Islet of Langerhans (tissue), 1 donor: Measurements from ENCODE around the gene FGF3.

Experiments
- FAIRE-seq: peaks from one replicate; lab custom pipeline; 2011; peaks lifted over from hg19 to GRCh38; lab: Jason Lieb, UNC

FGF3 gene

DNA sequence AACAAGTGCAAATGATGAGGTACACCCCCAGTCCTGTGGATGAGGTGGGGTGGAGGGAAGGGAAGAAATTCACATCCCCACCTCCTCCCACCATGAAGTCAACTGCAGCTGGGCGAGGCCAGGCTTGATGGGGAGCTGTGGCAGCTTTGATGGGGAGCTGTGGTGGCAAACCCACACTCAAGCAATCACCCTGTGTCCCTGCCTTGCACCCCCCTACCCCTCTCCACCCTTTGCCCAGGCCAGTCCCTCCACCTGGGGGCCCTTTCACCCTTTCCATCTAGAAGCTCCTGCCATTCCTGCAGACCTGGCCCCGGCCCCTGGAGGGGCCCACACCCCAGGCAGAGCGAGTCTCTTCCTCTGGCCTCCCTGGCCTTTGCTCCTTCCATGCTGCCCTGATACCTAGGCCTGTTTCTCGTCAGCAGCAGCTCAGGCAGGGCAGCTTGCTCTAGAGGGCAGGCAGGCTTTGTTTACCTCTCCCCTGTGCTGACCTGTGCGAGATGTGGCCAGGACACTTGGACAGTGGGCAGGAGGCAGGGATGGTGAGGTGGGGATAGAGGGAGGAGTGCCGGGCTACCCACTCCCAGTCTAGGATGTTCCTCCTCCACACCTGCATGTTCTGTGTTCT is 4.5 kb upstream of the FGF3 start:
- FAIRE-seq = no peak

DNA sequence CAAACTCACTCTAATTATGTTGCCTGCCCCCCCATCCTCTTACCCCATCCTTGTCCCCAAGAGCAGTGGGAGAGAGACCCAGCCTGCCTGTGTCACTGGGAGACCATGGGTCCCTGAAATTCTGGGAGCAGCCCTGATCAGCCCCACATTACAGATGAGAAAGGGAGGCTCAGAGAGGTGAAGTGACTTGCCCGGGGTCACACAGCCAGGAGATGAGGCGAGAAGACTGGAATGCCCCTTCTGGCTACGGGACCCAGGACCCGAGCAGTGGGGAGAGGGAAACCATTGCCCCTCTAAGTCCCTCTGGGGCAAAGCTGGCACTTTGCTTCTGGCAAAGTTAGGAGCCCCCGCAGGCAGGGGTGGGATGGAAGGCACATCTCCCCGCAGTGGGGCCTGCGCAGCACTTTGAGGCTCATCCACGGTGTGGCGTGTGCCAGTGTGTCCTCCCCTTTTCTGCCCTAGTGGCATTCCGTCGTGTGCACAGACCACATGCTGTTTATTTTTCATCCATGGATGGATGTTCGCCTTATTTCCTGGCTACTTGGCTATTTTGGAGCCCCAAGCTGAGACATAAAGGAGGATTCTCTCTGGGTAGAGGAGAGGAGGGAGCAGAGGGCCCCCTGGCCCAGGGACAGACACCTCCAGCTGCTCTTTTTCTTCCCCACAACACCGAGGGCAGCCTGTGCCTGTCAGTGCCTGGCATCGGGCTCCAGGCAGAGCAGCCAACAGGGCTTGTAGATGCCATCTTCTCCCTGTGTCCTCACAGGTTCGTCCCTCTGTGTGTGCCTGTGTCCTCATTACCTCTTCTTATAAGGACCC is 3.7 kb upstream of the FGF3 start:
- FAIRE-seq = no peak

- no peak for FAIRE-seq
These were observed 2.4 kb upstream of the FGF3 start for GRCh38 chr11:69821511-69822040.

DNA sequence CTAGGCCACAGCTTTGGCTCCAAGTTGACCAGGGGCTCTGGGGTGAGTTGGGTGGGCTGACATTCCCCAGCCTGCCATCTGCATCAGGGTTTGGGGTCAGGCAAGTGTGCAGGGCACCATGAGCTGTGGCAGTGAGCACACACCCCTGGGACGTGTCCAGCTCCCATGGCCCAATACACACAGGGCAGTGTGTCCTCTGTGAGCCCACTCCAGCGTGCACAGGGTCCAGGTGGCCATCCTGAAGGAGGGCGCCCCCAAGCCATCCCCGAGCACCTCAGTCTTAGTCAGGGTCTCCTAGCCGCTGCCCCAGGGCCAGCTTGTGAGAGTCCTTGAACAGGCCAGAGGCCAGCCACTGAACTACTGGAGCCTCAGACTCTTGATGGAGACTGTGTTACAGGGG is 1.2 kb upstream of the FGF3 start:
- no peak for FAIRE-seq

DNA sequence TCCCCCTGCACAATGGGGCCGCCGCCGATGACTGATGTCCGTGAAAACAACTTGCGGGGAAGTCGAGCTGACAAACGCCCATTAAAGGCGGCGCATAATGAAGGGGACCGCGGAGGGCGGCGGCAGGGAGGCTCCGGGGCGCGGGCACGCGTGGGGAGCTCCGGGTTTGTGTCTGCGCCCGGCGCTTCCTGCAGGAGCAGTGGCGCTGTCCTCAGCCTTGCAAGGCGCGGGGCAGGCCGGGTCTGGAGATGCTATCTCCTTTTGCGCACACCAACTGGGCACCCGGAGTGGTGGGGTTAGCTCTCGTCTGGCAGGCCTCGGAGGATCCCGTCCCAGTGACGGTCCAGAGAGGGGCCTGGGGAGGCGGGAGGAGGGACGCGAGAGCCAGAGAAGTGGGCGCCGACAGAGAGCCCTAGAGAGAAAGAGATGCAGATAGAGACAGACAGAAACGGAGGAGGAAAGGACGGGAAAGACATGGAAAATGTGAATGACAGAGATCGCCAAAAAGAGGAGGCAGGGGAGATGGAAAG is 390 bp upstream of the FGF3 start:
- no peak for FAIRE-seq

DNA sequence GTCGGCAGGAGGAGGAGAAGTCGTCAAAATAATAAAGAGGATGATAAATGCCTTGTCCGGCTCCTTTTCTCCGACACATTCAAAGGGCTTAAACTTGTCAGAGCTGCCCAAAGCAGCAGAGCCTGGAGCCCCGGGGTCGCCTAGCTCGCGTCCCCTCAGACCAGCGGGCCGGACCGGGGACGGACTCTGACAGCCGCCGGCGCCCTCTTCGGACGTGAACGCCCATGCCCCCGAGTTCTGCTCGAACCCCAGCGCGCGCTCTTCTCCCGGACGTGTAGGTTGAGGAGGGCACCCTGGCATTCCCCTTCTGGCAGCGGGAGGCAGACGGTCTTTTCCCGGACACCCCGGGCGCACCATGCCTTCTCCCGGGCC is 999 bp downstream of the FGF3 start:
- no peak for FAIRE-seq

DNA sequence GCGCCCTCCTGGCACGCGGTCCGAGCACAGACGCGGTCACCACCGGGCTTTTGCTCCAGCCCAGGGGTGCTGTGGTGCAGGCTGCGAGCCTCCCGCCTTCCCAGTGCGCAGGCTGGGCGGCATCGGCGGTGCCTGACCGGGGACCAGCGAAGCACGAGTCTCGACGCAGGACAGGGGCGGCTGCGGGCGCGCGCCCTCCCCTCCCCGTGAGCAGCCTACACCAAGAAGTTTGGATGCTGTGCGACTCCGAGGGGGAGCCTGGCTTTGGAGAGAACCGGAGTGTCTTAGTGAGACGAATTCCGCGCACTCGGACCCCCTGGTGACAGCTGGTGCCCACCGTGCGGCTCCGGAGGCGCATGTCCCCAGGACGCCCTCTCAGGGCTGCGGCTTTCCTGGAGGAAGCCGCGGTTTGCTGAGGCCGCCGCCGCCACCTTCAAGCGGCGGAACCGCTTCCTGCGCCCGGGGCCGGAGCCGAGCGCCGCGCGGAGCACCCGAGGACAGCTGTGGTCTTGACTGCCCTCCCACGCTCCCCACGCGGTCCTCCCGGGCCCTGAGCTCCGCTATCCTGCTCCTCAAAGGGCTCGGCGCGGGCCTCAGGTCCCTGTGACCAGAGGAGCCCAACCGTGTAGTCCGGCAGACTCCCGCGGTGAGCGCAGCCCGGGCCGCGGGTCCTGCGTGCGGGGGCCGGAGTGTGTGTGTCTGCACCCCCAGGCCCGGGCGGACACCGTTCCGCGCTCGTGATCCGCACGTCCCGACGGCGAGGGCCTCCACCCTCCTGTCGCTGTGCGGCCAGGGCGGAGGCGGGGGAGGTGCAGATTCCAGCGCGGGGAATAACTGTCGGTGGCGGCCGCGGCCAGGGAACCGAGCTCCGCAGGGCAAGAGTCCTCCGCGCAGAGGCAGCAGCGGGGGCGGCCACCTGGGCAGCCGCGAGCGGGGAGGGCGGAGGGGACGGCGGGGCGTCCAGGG is 1.7 kb downstream of the FGF3 start:
- FAIRE-seq = no peak

GRCh38 chr11:69816671-69817070 is 2.5 kb downstream of the FGF3 start:
- no peak for FAIRE-seq

DNA sequence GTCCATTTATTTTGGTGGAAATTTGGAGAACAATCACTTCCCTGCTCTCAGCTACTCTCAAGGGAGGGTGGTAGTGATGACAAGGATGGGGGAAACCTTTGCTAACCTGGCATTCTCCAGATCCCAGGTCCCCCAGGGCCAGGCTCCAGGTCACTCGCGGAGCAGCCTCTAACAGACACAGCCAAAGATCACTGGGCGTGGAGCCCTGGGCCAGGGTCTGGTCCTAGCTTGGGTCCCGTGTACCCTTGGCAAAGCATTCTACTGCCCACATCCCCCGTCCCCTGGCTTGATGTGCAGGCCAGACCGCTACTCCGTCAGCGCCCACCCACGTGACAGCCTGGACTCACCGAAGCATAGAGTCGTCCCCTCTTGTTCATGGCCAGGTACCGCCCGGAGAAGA is 3.2 kb downstream of the FGF3 start:
- no peak for FAIRE-seq

- FAIRE-seq = no peak
These were observed 4.3 kb downstream of the FGF3 start for GRCh38 chr11:69814902-69815301.

DNA sequence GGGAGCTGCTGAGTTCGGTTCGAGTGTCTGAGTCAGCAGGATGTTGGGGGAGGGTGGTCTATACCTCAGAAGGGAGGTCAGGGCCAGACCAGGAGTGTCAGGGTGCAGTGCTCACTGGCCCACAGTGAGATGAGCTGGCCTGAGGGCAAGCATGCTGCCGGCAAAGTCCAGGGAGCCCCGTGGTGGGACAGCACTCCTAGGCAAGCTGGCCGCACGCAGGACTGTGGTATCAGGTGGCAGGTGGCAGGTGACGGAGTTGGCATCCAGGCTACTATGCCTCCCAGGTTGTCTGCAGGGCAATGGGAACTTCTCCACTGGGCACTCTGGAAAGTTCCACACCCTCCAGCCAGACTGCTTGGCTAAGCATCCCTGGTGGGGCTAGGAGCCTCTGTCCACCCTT is 4.8 kb downstream of the FGF3 start:
- FAIRE-seq = no peak

- FAIRE-seq = no peak
These were observed 5.4 kb downstream of the FGF3 start for GRCh38 chr11:69813839-69814238.

DNA sequence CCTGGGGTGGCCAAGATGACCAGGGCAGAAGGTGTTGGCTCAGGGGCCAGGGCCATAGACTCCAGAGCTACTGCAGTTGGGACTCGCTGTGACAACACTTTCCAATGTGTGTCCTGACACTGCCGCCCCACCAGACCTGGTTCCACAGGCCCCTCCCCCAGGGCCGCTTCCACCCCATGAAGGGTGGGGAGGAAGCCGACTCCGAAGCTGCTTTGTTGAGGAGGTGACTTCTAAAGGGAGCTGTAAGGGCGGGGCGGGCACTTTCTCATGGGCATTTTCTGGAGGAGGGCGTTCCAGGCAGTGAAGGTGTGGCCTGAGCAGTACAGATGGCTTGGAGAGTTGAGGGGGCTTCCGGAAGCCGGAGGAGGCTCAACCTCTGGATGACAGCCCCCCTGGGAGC is 6.3 kb downstream of the FGF3 start:
- FAIRE-seq = no peak

DNA sequence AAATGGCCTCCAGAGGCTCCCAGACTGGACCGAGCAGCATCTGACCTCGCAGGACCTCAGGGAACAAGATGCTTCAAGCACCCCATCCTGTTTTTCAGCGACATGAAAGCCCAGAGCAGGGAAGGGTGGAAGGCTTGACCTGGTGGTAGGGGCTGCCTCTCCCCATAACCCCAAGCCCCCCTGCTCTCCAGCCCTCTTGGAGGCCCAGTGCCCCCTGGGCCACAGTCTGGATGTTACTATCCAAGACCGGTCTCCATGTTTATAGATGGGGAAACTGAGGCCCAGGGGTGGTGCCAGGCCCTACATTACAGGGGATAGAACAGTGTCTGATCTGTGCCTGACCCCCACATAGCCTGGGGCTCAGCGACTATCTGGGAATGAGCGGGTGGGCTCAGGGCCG is 7.0 kb downstream of the FGF3 start:
- FAIRE-seq = no peak

GRCh38 chr11:69811431-69811830 is 7.8 kb downstream of the FGF3 start:
- FAIRE-seq = no peak

- FAIRE-seq = no peak
These were observed 8.7 kb downstream of the FGF3 start for GRCh38 chr11:69810289-69811118.

DNA sequence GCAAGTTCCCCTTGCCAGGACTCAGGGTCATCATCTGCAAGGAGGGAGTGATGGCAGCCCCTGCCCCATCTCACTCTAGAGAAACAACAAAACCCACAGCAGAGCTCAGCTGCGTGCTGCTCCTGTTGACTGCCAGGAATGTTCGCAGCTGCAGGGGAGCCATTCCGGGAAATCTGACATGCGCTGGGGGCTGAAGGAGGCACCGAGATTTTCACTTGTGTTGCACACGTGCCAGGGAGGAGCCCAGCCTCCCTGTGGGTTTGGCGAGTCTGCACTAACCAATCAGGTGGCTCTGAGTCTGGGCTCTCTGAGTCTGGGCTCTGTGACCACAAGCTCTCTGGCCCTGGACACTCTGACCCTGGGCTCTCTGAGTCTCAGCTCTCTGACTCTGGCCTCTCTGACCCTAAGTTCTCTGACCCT is 10.5 kb downstream of the FGF3 start:
- no peak for FAIRE-seq

GRCh38 chr11:69807106-69807815 is 12.0 kb downstream of the FGF3 start:
- no peak for FAIRE-seq

DNA sequence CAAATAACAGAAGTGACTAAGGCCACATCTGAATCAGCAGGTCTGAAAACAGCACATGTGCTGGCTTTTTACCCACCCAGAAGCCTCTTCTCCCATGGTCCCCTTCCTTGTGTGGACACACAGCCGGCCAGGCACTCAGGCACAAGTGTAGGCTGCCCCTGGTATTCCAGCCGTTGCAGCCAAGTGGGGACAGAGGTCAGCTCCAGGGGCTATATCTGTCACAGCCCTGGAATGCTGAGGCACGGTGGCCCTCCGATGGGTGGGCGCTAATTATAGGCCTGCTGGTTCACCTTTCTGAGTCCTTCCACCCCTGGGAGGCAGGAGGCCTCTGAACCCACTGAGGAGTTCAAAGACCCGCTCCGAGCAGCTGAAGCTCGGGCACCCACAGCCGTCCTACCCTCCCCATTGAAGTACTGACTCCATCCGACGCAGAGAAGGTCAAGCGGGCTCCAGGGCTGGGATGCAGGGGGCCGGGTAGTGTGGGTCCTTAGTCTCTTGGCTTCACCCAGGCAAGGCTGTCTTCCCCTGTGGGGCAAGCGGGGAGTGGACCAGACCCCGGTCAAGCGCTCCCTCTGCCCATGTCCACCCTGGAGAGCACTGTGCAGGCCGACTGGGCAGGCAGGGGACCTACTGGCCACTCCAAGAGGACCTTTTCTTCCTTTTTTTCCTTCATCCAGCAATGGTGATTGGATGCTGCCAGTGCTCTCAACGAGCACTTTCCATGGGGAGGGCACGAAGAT is 14.3 kb downstream of the FGF3 start:
- no peak for FAIRE-seq

DNA sequence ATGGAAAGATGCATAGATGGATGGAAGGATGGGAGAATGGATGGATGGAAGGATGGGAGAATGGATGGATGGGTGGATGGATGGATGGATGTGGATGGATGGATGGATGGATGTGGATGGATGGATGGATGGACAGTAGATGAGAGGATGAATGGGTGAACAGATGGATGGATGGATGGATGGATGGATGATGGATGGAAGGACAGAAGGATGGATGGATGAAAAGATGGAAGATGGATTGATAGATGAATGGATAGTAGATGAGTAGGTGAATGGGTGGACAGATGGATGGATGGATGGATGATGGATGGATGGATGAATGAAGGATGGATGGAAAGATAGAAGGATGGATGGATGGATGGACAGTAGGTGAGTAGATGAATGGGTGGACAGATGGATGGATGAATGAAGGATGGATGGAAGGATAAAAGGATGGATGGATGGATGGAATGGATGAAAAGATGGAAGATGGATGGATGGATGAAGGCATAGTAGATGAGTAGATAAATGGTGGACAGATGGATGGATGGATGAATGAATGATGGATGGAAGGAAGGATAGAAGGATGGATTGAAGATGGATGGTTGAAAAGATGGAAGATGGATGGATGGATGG is 15.5 kb downstream of the FGF3 start:
- no peak for FAIRE-seq
